ENCODE results near the gene ARHGEF38.

The ARHGEF38 gene

DNA sequence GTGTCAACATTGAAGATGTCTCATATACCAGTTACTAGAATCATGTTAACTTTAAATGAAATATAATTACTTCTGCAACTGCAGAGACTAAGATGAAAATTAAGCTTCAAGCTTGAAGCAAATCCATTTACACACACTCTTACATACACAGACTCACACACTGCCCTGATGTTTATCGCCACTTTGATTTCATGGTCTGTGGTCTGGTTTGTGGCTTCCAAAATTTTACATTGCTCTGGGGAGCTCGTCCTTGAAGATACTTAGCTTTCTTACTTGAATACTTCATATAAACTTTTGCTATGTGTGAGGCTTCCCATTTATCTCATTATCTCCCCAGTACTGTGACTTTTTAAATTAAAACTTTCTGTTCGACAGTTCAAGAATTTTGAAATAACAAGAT lies 35.8 kb downstream of the ARHGEF38 start:
- no peak overlapping the region for H3K4me3 ChIP-seq (ENCODE audit: low read depth, low read length)
- ChIA-PET POLR2A (no interaction called here), CTCF (interaction anchor here (0.5 to 0.7 kb wide), 2 partner anchors 8 to 467 kb away, joined by 3 read pairs; no protein-coding TSS in a partner anchor)
- H3K4me1 ChIP-seq (ENCODE audit: control insufficient read depth, insufficient read depth, low read length): no peaks in the 10 kb centered on the region
- H3K9me3 ChIP-seq (ENCODE audit: control insufficient read depth, insufficient read depth, low read depth, low read length): no peaks in the 10 kb centered on the region
- no peaks in the 10 kb centered on the region for H3K36me3 ChIP-seq (ENCODE audit: control insufficient read depth in 2 of 2, insufficient read depth in 1 of 2, low read length in 2 of 2)
- TF ChIP-seq ZNF571 (tag by site-specific recombination; IDR thresholded peaks at IDR 0.05) (no peak), SALL2 (tag by site-specific recombination; IDR thresholded peaks at IDR 0.05; ENCODE audit: borderline replicate concordance) (no peak), ZIC2 (tag by site-specific recombination; IDR thresholded peaks at IDR 0.05) (no peak), ZNF350 (tag by site-specific recombination; IDR thresholded peaks at IDR 0.05) (no peak), ZNF670 (tag by site-specific recombination; IDR thresholded peaks at IDR 0.05; ENCODE audit: low read depth) (no peak), ZNF621 (tag by site-specific recombination; IDR thresholded peaks at IDR 0.05) (no peak), ZNF324 (tag by site-specific recombination; IDR thresholded peaks at IDR 0.05) (no peak), ZNF518A (tag by site-specific recombination; conservative IDR thresholded peaks at IDR 0.05; ENCODE audit: low read depth) (no peak), ZNF510 (tag by site-specific recombination; IDR thresholded peaks at IDR 0.05; ENCODE audit: insufficient replicate concordance) (no peak), ZNF639 (tag by site-specific recombination; IDR thresholded peaks at IDR 0.05) (no peak), ZNF335 (tag by site-specific recombination; conservative IDR thresholded peaks at IDR 0.05) (no peak), ZNF48 (tag by site-specific recombination; IDR thresholded peaks at IDR 0.05) (no peak), ZNF423 (tag by site-specific recombination; IDR thresholded peaks at IDR 0.05) (no peak), SETDB1 (IDR thresholded peaks at IDR 0.05; ENCODE audit: insufficient read length, low read length) (no peak), ZNF513 (tag by site-specific recombination; IDR thresholded peaks at IDR 0.05) (no peak)
- H3K27ac ChIP-seq (ENCODE audit: extremely low read depth, low read depth, low read length): no peak overlapping the region

- Histone ChIP-seq H3K36me3 (ENCODE audit: control insufficient read depth in 2 of 2, insufficient read depth in 1 of 2, low read length in 2 of 2) (no peaks in the 10 kb centered on the region), H3K27ac (ENCODE audit: extremely low read depth, low read depth, low read length) (no peak overlapping the region), H3K4me1 (ENCODE audit: control insufficient read depth, insufficient read depth, low read length) (no peaks in the 10 kb centered on the region), H3K9me3 (ENCODE audit: control insufficient read depth, insufficient read depth, low read depth, low read length) (no peaks in the 10 kb centered on the region), H3K4me3 (ENCODE audit: low read depth, low read length) (no peak overlapping the region)
- TF ChIP-seq SETDB1 (IDR thresholded peaks at IDR 0.05; ENCODE audit: insufficient read length, low read length) (no peak), ZNF660 (tag by site-specific recombination; IDR thresholded peaks at IDR 0.05) (no peak), ZSCAN16 (tag by site-specific recombination; IDR thresholded peaks at IDR 0.05) (no peak), YY1 (tag by site-specific recombination; IDR thresholded peaks at IDR 0.05) (no peak), SP3 (tag by site-specific recombination; IDR thresholded peaks at IDR 0.05) (no peak), MYNN (tag by site-specific recombination; IDR thresholded peaks at IDR 0.05; ENCODE audit: borderline replicate concordance) (no peak), ZNF23 (tag by site-specific recombination; IDR thresholded peaks at IDR 0.05; ENCODE audit: borderline replicate concordance) (no peak), ZBTB8A (tag by site-specific recombination; IDR thresholded peaks at IDR 0.05) (no peak), ZBTB1 (tag by site-specific recombination; IDR thresholded peaks at IDR 0.05) (no peak)
- TF ChIP-seq, protein P1, sequence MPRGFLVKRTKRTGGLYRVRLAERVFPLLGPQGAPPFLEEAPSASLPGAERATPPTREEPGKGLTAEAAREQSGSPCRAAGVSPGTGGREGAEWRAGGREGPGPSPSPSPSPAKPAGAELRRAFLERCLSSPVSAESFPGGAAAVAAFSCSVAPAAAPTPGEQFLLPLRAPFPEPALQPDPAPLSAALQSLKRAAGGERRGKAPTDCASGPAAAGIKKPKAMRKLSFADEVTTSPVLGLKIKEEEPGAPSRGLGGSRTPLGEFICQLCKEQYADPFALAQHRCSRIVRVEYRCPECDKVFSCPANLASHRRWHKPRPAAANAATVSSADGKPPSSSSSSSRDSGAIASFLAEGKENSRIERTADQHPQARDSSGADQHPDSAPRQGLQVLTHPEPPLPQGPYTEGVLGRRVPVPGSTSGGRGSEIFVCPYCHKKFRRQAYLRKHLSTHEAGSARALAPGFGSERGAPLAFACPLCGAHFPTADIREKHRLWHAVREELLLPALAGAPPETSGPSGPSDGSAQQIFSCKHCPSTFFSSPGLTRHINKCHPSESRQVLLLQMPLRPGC (tag by site-specific recombination; IDR thresholded peaks at IDR 0.05): no peak
- TF ChIP-seq, protein P2, sequence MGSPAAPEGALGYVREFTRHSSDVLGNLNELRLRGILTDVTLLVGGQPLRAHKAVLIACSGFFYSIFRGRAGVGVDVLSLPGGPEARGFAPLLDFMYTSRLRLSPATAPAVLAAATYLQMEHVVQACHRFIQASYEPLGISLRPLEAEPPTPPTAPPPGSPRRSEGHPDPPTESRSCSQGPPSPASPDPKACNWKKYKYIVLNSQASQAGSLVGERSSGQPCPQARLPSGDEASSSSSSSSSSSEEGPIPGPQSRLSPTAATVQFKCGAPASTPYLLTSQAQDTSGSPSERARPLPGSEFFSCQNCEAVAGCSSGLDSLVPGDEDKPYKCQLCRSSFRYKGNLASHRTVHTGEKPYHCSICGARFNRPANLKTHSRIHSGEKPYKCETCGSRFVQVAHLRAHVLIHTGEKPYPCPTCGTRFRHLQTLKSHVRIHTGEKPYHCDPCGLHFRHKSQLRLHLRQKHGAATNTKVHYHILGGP (tag by site-specific recombination; IDR thresholded peaks at IDR 0.05): no peak
- POLR2A ChIA-PET: no interaction called here
- CTCF ChIA-PET: no interaction called here
Measured at GRCh38 chr4:105591573-105591972, 39.2 kb downstream of the ARHGEF38 start.

All from HEK293 (cell line).